ENCODE data around the gene HNRNPF. TPM values are rescaled to one million over a fixed set of nuclear protein-coding genes. Genes with fewer than 3 reads are reported as not detected.
"Not testable (repeated sequence)": the region's sequence is repeated elsewhere in the genome, so short reads cannot be mapped to it uniquely, and the experiment has no call there.

Gene HNRNPF
- 164 and 165 TPM in 2 replicates for polyA plus RNA-seq (2014; cell fraction: cytosol; rRNA removed)
- 49.1 and 84.0 TPM in 2 replicates for polyA plus RNA-seq (2014; cell fraction: nucleus; rRNA removed)

- peak; percentile 96 for DNase-seq (ENCODE audit: low spot score)
Measured at GRCh38 chr10:43408710-43409384, at the start of gene HNRNPF. TSS of gene HNRNPF (minus strand) at chr10:43409186. CDS start at chr10:43387884, 21,302 bp downstream.

- DNase-seq (ENCODE audit: low spot score) = no peak
Measured at GRCh38 chr10:43458227-43458626, 49.2 kb upstream of the HNRNPF start.

GRCh38 chr10:43456561-43456960, 47.6 kb upstream of the HNRNPF start:
- DNase-seq (ENCODE audit: low spot score) = not testable (repeated sequence)

GRCh38 chr10:43454025-43454424, 45.0 kb upstream of the HNRNPF start:
- not testable (repeated sequence) for DNase-seq (ENCODE audit: low spot score)

GRCh38 chr10:43453266-43453831, 44.4 kb upstream of the HNRNPF start:
- DNase-seq (ENCODE audit: low spot score) = no peak

GRCh38 chr10:43452356-43452914, 43.4 kb upstream of the HNRNPF start:
- DNase-seq (ENCODE audit: low spot score) = no peak

- no peak for DNase-seq (ENCODE audit: low spot score)
Measured at GRCh38 chr10:43448742-43449141, 39.8 kb upstream of the HNRNPF start.

- DNase-seq (ENCODE audit: low spot score) = not testable (repeated sequence)
Measured at GRCh38 chr10:43446219-43447017, 37.4 kb upstream of the HNRNPF start.

GRCh38 chr10:43444897-43445466, 36.0 kb upstream of the HNRNPF start:
- DNase-seq (ENCODE audit: low spot score) = no peak

- DNase-seq (ENCODE audit: low spot score) = no peak
Measured at GRCh38 chr10:43444323-43444722, 35.3 kb upstream of the HNRNPF start.

GRCh38 chr10:43440463-43441134, 31.6 kb upstream of the HNRNPF start:
- DNase-seq (ENCODE audit: low spot score) = no peak

GRCh38 chr10:43437141-43437870, 28.3 kb upstream of the HNRNPF start:
- DNase-seq (ENCODE audit: low spot score) = peak; percentile 23

- DNase-seq (ENCODE audit: low spot score) = peak; percentile 87
Measured at GRCh38 chr10:43436291-43437140, 27.5 kb upstream of the HNRNPF start, which contains the start of gene ZNF487. TSS of gene ZNF487 (plus strand) at chr10:43437111. CDS start at chr10:43475814, 38,703 bp downstream.

GRCh38 chr10:43430926-43431663, 22.1 kb upstream of the HNRNPF start:
- no peak for DNase-seq (ENCODE audit: low spot score)

- no peak for DNase-seq (ENCODE audit: low spot score)
Measured at GRCh38 chr10:43427166-43427825, 18.3 kb upstream of the HNRNPF start.

- not testable (repeated sequence) for DNase-seq (ENCODE audit: low spot score)
Measured at GRCh38 chr10:43426476-43426875, 17.5 kb upstream of the HNRNPF start.

- no peak for DNase-seq (ENCODE audit: low spot score)
Measured at GRCh38 chr10:43424416-43424815, 15.4 kb upstream of the HNRNPF start.

GRCh38 chr10:43421944-43422343, 13.0 kb upstream of the HNRNPF start:
- DNase-seq (ENCODE audit: low spot score) = not testable (repeated sequence)
